Measurements from ENCODE around the gene GNB3. TPM values are rescaled to one million over a fixed set of nuclear protein-coding genes. Genes with fewer than 3 reads are reported as not detected.

The GNB3 gene
- total RNA-seq, 1 experiment from 2014 or later = 0.21 TPM

DNA sequence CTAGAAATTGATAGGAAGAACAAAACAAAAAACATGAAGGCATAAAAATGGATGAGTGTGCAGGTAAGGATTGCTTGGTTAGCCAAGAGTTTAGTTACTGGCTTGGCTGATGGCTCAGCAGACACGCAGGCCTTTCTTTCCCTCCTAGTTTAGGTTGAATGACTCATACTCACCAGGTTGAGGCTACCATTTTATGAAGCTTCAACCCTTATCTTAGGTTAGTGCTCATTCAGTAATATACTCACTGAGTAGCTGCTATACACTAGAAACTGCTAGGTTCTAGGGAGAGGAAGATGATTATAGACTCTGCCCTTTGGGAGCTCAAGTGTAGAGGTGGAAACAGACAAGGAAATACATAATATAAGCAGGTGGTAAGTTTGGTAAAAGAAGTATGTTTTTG is 6.5 kb upstream of the GNB3 start:
- ATAC-seq = no peak
- Histone ChIP-seq H3K27ac (ENCODE audit: low read length) (no peak overlapping the region), H3K27me3 (ENCODE audit: control insufficient read depth, insufficient read depth, low read length) (no peaks in the 10 kb centered on the region), H3K4me1 (ENCODE audit: control insufficient read depth, insufficient read depth, low read length) (no peaks in the 10 kb centered on the region; the same call in 1 of the 2 replicates), H3K4me3 (ENCODE audit: low read depth in 2 of 2, low read length in 2 of 2) (no peak overlapping the region), H3K9me3 (ENCODE audit: control insufficient read depth, insufficient read depth, low read depth, low read length) (no peaks in the 10 kb centered on the region), H3K36me3 (ENCODE audit: control insufficient read depth, insufficient read depth, low read length) (no peaks in the 10 kb centered on the region)
- in situ Hi-C loops (cut with HindIII; ENCODE audit: low pct_unique_long_range_greater_than_20kb, low sequenced_read_pairs) = no loop called here
- POLR2A ChIA-PET = no interaction called here
- no TSS peak for BruUV-seq (replicated peaks)
- intact Hi-C loops (cut with micrococcal nuclease; ENCODE audit: unreplicated experiment) = no loop called here
- no peak for DNase-seq (ENCODE audit: low read depth, low spot score)
- TF ChIP-seq, protein P1, sequence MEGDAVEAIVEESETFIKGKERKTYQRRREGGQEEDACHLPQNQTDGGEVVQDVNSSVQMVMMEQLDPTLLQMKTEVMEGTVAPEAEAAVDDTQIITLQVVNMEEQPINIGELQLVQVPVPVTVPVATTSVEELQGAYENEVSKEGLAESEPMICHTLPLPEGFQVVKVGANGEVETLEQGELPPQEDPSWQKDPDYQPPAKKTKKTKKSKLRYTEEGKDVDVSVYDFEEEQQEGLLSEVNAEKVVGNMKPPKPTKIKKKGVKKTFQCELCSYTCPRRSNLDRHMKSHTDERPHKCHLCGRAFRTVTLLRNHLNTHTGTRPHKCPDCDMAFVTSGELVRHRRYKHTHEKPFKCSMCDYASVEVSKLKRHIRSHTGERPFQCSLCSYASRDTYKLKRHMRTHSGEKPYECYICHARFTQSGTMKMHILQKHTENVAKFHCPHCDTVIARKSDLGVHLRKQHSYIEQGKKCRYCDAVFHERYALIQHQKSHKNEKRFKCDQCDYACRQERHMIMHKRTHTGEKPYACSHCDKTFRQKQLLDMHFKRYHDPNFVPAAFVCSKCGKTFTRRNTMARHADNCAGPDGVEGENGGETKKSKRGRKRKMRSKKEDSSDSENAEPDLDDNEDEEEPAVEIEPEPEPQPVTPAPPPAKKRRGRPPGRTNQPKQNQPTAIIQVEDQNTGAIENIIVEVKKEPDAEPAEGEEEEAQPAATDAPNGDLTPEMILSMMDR (IDR thresholded peaks at IDR 0.05) = no peak
- TF ChIP-seq, protein P2, sequence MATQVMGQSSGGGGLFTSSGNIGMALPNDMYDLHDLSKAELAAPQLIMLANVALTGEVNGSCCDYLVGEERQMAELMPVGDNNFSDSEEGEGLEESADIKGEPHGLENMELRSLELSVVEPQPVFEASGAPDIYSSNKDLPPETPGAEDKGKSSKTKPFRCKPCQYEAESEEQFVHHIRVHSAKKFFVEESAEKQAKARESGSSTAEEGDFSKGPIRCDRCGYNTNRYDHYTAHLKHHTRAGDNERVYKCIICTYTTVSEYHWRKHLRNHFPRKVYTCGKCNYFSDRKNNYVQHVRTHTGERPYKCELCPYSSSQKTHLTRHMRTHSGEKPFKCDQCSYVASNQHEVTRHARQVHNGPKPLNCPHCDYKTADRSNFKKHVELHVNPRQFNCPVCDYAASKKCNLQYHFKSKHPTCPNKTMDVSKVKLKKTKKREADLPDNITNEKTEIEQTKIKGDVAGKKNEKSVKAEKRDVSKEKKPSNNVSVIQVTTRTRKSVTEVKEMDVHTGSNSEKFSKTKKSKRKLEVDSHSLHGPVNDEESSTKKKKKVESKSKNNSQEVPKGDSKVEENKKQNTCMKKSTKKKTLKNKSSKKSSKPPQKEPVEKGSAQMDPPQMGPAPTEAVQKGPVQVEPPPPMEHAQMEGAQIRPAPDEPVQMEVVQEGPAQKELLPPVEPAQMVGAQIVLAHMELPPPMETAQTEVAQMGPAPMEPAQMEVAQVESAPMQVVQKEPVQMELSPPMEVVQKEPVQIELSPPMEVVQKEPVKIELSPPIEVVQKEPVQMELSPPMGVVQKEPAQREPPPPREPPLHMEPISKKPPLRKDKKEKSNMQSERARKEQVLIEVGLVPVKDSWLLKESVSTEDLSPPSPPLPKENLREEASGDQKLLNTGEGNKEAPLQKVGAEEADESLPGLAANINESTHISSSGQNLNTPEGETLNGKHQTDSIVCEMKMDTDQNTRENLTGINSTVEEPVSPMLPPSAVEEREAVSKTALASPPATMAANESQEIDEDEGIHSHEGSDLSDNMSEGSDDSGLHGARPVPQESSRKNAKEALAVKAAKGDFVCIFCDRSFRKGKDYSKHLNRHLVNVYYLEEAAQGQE (IDR thresholded peaks at IDR 0.05; ENCODE audit: insufficient read depth in 1 of 2, low read depth in 2 of 2, low read length in 1 of 2) = no peak
- TF ChIP-seq POLR2AphosphoS5 (IDR thresholded peaks at IDR 0.05; ENCODE audit: low read depth, low read length) (no peak), SIN3A (IDR thresholded peaks at IDR 0.05; ENCODE audit: borderline replicate concordance, insufficient read depth, low read depth, low read length) (no peak), TCF7L2 (IDR thresholded peaks at IDR 0.05; ENCODE audit: low read depth, low read length) (no peak)
- CTCF ChIA-PET = interaction anchor here (0.6 to 1.0 kb wide), 2 partner anchors 17 to 68 kb away, joined by 4 read pairs; partner anchors contain the start of genes PTMS and USP5

DNA sequence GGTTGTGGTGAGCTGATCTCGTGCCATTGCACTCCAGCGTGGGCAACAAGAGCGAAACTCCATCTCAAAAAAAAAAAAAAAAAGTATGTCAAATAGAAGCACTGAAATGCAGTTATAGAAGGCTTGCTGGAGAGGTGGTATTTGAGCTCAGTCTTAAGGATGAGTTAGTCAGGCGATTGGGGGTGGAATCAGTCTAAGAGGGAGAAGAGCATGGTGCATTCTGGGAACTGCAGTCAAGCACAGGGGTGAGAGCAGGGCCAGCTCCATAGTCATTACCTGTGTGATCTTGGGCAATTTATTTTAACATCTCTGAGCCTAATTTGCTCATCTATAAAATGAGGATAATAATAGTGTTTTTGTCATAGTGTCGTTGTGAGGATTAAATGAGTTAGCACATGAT is 5.9 kb upstream of the GNB3 start:
- intact Hi-C loops (cut with micrococcal nuclease; ENCODE audit: unreplicated experiment) = no loop called here
- POLR2A ChIA-PET = no interaction called here
- no peak for ATAC-seq

More for the DNA sequence above, 5.9 kb upstream of the GNB3 start:
- H3K4me1 ChIP-seq (ENCODE audit: control insufficient read depth, insufficient read depth, low read length) = no peaks in the 10 kb centered on the region; the same call in 1 of the 2 replicates
- BruUV-seq (replicated peaks) = no TSS peak
- in situ Hi-C loops (cut with HindIII; ENCODE audit: low pct_unique_long_range_greater_than_20kb, low sequenced_read_pairs) = no loop called here
- H3K27me3 ChIP-seq (ENCODE audit: control insufficient read depth, insufficient read depth, low read length) = no peaks in the 10 kb centered on the region
- CTCF ChIA-PET = interaction anchor here (0.6 to 1.0 kb wide), 2 partner anchors 17 to 69 kb away, joined by 4 read pairs; partner anchors contain the start of genes PTMS and USP5
- TF ChIP-seq TCF7L2 (IDR thresholded peaks at IDR 0.05; ENCODE audit: low read depth, low read length) = no peak
- TF ChIP-seq, protein P2 (IDR thresholded peaks at IDR 0.05; ENCODE audit: insufficient read depth in 1 of 2, low read depth in 2 of 2, low read length in 1 of 2) = no peak
- no peak for TF ChIP-seq SIN3A (IDR thresholded peaks at IDR 0.05; ENCODE audit: borderline replicate concordance, insufficient read depth, low read depth, low read length)
- TF ChIP-seq, protein P1 (IDR thresholded peaks at IDR 0.05) = no peak
- no peak for TF ChIP-seq POLR2AphosphoS5 (IDR thresholded peaks at IDR 0.05; ENCODE audit: low read depth, low read length)
- no peak for DNase-seq (ENCODE audit: low read depth, low spot score)
- H3K27ac ChIP-seq (ENCODE audit: low read length) = no peak overlapping the region
- H3K4me3 ChIP-seq (ENCODE audit: low read depth in 2 of 2, low read length in 2 of 2) = no peak overlapping the region
- no peaks in the 10 kb centered on the region for H3K36me3 ChIP-seq (ENCODE audit: control insufficient read depth, insufficient read depth, low read length)
- no peaks in the 10 kb centered on the region for H3K9me3 ChIP-seq (ENCODE audit: control insufficient read depth, insufficient read depth, low read depth, low read length)
